Measurements from ENCODE around the gene FAM78B.

Gene FAM78B

DNA sequence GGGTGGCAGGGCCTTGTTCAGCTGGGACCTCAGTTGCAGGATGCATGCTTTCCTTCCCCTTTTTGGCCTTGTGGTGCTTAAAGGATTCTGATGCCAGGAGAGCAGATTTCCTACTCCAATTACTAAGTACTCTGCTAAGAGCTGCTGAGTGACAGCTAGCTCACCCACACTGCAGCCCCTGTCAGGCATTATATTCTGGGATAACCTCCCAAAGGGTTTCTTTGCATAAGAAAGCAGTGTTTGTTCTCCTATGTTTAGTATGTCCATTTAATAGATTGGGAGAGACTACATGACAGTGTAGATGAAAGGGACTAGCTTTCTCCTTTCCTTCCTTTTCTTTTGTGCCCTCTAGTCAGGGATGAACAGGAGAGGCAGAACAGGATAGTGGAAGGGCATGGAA, 100.7 kb downstream of the FAM78B start:
- DNase-seq (ENCODE audit: low read depth in 2 of 2): no peak

DNA sequence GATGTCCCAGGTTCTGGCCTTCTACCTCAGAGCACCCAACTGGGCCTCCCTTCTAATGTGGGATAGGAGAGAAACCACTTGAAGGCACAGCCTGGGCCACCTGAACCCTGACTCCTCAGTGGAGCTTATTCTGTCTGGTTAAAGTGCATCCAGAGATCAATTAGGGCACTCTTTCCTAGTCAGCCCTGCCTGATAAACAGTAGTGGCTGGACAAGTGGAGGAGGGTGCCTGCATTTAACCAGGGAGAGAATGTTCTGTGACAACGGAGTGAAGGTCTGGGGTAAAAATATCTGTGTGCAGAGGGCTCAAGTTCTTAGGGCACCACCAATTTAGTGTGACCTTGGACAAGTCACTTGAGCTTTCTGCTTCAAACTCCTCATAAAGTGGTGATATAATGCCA, 101.8 kb downstream of the FAM78B start:
- no peak for DNase-seq (ENCODE audit: low read depth in 2 of 2)

DNA sequence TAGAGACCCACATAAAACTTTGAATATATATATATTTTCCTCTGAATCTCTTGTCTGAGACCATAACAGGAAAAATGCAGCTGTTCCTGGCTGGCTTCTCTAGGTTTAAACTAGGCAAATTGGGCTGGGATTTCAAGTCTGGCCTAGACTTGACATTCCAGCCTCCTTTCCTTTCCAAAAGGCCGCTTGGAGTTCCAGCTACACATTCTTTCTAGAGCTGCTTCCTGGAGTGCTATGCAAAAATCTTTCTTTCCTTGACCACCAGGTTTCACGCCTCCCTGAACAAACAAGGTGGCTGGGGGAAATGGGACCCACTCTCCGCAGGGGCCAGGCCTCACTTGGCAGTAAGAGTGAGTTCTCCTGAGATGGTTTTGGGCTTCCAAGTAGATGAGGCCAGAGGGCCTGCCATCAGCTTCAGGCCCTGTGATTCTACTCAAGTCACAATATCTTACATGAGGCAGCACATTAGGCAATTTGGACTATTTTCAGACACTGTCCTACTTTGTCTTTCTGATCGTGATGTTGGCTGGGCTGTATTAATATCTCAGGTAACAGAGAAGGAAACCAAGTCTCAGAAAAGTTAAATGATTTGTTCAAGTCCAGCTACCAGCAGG, 102.4 kb downstream of the FAM78B start:
- DNase-seq (ENCODE audit: low read depth in 2 of 2): no peak

DNA sequence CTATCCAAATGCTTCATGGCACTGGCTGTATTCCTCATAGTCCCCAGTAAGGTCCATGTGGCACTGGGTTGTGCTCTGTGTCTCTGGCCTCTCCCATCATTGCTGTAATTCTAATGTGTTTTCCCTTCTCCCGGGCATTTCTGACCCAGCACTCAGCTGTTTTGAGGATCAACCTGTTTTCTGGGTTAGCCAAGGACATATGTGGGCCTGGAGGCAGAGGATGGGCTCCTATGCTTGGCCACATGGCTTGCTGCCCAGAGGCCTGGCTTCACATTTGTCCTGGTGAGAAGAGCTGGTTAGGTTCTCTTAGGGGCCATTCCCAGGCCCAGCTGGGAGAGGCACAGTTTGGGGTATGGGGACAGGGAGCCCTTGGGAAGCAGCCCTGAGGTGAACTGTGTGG, 103.1 kb downstream of the FAM78B start:
- no peak for DNase-seq (ENCODE audit: low read depth in 2 of 2)

DNA sequence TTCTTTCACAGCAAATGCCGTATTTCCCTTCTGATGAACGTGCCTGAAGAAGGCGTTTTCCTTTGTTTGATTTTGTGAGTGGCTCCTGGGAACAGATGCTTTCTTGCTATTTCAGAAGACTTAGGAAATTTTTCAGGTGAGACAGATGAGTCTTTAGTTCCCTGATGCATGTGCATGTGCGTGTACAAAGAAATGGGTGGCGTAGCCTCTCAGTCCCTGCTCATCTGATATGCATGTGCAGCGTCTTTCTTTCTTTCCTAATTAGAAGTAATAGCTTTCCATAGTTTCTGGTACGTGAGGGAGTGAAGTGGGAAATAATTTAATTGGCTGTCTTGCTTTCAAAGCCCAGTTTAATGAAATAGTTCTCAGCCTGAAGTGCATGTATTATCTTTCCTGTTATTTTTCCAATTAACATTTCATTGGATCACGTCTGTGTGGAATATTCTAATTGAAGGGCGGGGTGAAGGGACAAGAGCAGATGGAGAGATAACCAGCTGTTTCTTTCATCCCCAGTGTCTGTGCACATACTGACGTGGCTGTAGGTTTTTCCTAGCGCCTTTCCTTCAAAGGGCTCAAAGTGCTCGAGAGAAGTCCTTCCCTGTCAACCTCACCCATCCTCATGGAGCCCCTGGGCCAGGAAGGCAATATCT, 104.3 kb downstream of the FAM78B start:
- no peak for DNase-seq (ENCODE audit: low read depth in 2 of 2)

DNA sequence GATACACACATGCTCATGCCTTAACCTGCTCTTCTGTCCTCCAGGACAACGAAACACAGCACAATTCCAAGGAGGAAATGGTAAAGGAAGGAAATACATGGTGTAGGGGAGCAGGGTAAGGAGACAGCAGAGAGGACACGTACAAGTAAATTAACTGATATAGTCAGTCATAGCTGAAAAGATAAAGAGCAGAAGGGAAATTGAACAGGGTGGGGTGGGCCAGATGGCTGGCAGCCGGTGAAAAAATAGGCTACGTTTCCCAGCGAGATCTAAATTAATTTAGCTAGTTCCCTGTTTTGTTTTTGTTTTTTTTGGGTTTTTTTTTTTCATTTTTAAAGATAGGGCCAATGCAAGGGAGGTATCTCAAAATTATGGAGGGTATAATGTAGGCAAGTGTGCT, 109.2 kb downstream of the FAM78B start:
- no peak for DNase-seq (ENCODE audit: low read depth in 2 of 2)

DNA sequence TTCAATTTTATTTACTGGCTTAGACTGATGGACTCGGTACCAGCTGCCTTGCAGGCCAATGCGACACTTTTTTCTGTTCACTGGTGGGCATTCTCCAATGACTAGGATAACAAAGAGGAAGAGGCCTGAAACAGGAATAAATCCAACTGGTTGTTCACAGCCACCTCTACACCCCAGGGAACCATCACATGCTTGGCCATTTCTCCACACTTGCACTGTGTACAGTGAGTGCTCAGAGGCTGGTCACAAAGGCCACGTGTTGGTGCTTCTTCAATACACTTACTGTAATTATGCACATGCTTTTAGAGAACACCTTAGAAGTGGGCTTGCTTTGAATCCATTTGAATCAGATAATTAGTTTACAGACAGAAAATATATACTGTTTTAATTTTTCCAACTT, 113.4 kb downstream of the FAM78B start:
- no peak for DNase-seq (ENCODE audit: low read depth in 2 of 2)

DNA sequence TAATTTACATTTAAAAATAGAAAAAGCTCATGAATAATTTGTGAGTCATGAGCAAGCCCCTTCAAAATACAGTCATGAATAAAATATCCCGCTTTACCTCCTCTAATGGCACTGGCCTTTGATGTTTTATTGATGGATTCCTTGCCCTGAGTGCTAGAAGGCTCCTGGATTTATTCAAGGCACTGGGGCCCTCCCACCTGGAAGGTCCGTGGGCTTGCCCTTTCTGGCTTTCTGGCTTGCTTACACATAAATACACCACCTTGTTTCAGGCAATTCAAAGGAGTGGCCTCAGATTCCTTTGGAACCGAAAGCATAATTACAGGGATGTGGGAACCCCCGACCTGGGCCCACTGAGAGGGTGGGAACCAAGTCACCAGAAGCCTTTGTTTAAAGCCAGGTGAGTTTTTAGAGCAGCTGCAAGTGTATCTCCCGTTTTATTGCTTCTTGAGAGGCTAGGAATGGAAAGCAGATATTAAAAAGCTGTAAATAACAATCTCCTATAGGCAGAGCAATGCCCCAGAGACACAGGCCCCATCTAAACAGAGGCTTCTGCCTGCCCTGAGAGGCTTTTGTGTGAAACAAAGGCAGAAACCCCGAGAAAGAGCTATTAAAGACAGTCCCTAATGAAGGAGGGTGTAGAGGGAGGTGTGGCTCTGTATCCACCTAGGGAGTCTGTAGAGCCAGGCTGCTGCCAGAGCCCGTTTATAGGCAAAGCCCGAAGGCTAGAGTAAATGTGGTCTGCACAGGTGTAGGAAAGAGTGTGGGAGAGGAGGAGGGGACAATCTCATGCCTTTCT, 126.4 kb downstream of the FAM78B start:
- no peak for DNase-seq (ENCODE audit: low read depth in 2 of 2)

DNA sequence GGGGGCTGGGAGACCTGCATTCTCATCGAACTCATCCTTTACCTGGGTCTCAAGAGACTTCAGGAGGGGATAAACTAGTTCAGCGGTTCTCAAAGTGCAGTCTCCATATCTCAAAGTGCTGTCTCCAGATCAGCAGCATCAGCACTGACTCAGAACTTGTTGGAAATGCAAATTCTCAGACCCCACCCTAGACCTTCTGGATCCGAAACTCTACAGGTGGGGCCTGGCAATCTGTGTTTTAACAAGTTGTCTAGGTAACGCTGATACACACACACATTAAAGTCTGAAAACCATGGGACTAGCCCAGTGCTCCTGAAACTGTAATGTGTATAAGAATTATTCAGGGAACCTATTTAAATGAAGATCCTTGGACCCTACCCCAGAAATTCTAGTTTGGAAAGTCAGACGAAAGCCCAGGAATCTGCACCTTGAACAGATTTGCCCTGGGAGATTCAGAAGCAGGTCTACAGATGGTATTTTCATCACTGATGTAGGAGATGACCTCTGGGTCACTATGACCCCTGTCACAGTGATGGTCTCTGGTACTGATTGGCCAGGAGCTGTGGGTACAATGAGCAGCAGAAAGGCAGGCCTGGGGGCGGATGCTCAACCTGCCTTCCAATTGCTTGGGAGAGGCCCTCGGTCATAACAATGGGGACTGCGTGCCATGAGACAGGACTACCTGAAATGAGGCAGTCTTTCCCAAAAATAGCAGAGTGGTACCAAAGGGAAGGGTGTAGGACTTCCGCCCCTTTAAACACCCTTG, 127.2 kb downstream of the FAM78B start:
- no peak for DNase-seq (ENCODE audit: low read depth in 2 of 2)

DNA sequence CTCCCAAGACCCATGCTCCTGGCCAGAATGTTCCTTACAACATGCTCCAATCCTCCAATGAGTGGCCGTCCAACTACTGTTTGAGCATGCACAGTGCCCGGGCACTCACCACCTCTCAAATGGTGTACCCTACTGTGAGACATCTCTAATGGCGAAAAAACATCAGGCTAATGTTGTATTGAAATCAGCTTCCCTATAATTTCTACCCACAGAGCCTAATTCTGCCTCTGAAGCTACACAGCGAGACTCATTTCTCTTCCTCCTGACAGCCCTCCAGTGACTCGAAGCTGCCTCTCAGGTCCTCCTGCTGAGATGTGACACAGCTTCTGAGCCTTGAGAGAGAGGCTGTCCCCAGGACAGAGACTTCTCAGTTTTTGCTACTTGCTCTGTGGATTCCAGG, 130.7 kb downstream of the FAM78B start:
- DNase-seq (ENCODE audit: low read depth in 2 of 2): no peak

DNA sequence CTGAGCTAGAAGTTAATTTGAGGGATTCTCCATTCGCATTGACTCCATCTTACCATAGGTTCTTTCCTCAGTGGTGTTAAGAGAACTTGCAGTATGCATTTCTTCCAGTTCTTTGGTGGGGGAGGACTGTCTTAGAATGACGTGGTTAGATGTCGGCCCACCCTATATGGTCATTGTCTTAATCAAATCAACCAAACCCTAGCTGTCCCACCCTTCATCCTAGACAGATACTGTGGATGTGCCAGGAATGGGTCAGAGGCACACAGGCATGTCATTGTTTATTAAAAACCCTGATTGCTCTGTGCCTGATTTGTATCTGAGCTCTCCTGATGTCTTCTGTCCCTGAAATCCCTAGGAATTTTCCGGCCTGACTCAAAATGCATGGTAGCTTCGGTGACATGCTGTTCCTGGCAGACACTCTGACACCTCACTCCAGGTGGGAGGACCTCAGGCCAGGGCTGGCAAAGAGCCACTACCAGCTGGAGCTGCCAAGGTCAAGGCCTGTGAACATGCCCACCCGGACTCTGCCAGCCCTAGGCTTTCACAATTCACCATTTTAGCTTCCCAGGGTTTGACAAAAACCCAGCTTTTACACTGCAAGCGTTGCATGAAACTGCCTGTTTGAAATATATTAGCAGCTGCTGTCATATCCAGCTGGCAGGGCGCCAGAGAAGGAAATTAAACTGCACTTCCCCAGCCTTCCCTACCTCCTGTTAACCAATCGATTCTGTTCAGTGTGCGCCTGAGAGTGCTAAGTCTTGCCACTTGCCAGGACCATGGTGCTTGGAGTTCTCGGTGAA, 134.0 kb downstream of the FAM78B start:
- no peak for DNase-seq (ENCODE audit: low read depth in 2 of 2)

DNA sequence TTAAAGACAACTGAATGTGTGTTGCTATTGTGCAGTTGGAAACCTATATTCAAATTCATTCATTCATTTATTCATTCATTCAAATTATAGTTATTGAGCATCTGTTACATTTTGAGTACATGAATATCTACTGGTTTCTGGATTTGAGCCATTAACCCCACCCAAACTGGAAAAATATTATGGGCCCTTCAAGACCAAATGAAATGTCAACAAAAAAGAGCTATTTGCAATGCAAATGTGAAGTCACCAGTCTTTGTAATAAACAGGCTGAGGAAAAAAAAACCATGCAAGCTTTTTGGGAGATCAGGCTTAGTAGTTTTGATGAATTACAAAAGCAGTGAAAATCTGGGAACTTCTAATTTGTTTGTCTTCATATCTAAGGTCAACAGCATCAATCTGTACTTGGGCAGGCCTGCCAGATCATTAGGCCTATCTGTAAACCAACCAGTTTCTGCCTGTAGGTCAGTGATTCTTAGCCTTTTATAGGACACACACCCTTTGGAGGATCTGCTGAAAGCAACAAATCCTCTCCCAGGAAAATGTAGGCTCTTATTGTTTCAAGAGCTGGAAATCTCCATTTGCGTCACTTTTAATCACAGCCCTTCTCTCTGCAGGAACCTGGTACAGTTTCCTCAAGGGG, 134.7 kb downstream of the FAM78B start:
- no peak for DNase-seq (ENCODE audit: low read depth in 2 of 2)

DNA sequence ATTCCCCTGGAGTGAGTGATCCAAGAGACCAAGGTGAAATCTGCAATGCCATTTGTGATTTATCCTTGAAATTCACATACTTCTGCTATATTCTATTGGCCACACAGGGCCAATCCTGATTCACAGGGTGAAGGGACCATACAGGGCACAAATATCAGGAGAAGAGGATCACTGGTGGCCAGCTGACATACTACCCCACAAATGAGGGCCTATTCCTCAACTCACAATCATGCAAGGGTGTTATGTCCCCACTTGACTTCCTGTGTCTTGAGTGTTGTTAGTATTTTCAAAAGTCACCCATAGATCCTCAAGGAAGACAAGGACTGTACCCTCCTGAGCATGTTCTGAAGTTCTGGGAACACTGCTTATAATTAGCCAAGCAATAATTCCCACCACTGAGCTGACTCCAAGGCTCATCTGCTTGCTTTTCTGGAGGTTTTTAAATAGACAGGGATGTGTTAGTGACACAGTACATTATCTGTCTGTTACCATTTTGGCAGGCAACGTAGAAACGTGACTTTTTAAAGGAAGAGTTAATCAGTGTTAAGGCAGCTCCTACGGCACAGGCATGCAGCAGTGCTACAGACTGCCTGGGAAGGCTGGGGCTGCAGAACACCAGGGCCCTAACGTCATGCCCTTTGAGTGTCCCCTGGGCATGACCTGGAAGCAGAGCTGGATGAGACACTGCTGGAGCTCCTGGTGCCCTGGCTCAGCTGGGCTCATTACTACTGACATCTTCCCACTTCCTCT, 137.4 kb downstream of the FAM78B start:
- DNase-seq (ENCODE audit: low read depth in 2 of 2): no peak

DNA sequence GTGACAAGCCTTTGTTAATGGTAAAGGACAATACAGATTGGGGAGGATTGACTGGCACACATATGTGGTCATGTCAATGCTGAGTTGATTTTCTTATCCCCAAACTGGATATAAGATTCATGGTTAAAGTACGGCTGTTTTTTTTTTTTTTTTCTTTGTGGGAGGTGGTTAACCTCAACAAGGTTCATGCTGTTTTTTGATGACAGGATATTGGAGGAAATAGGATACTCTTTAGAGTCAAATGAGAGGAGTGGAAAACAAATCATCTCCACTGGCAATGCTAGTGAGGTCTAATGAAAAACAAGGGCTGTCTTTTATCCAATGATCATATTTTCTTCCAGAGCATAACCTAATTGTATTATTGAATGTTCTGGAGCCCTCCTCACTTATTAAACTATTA, 140.2 kb downstream of the FAM78B start:
- DNase-seq (ENCODE audit: low read depth in 2 of 2): no peak

DNA sequence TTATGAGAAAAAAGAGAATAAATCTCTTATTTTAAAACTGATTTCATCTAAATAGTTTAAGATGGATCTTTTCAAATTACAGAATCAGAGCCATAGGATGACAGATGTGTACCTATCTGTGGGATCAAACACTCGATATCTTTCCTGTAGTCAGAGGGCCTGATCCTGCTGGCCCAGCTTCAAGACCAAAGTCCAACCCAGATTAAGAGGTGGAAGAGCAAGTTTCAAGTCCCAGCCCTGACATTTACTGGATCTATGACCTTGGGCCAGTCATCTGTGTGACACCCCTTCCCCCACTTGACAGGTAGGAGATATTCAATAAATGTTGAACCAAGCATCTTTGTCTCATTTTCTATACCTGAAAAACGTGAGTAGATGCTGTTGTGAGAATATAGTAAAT, 140.7 kb downstream of the FAM78B start:
- DNase-seq (ENCODE audit: low read depth in 2 of 2): no peak

DNA sequence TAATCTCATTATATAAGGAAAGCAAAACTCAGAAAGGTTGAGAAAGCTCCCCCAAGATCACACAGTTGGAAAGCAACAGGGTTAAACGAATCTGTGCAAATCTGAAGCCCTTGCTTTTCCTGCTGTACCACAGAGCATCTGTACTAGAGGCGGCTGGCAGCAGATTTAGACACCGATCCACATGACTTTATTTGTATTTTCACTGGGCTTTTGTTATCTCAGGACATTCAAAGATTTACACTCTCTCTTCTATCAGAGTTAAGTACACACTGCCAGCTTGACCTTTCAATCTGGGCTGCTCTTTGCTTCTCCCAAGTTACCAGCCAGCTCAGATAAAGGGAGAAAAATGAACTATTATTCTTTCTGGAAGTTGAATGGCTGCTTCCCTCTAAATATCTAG, 146.6 kb downstream of the FAM78B start:
- DNase-seq (ENCODE audit: low read depth in 2 of 2): no peak
